GM18520 (cell line): ENCODE data around the gene ZNF227.
"Not testable (repeated sequence)": the region's sequence is repeated elsewhere in the genome, so short reads cannot be mapped to it uniquely, and the experiment has no call there.

ENCODE experiments used
- ATAC-seq: cut with Tn5 transposase; IDR thresholded peaks from one replicate; pipeline ENCODE4 v1.9.1; 2021; ENCODE audit not compliant: unreplicated experiment

Gene ZNF227

DNA sequence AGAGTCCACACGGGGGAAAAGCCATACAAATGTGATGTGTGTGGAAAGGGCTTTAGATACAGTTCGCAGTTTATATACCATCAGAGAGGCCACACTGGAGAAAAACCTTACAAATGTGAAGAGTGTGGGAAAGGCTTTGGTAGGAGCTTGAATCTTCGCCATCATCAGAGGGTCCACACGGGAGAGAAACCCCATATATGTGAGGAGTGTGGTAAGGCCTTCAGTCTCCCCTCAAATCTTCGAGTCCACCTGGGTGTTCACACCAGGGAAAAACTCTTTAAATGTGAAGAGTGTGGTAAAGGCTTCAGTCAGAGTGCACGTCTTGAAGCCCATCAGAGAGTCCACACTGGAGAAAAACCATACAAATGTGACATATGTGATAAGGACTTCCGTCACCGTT, 24.1 kb downstream of the ZNF227 start:
- no peak for ATAC-seq

DNA sequence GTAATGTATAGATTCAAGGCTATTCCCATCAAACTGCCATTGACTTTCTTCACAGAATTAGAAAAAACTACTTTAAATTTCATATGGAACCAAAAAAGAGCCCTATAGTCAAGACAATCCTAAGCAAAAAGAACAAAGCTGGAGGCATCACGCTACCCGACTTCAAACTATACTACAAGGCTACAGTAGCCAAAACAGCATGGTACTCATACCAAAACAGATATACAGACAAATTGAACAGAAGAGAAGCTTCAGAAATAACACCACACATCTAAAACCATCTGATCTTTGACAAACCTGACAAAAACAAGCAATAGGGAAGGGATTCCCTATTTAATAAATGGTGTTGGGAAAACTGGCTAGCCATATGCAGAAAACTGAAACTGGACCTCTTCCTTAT, 40.0 kb downstream of the ZNF227 start:
- not testable (repeated sequence) for ATAC-seq

DNA sequence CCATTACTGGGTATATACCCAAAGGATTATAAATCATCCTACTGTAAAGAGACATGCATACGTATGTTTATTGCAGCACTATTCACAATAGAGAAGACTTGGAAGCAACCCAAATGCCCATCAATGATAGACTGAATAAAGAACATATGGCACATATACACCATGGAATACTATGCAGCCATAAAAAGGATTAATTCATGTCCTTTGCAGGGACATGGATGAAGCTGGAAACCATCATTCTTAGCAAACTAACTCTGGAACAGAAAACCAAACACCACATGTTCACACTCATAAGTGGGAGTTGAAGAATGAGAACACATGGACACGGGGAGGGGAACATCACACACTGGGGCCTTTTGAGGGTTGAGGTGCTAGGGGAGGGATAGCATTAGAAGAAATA, 41.1 kb downstream of the ZNF227 start:
- ATAC-seq = not testable (repeated sequence)

DNA sequence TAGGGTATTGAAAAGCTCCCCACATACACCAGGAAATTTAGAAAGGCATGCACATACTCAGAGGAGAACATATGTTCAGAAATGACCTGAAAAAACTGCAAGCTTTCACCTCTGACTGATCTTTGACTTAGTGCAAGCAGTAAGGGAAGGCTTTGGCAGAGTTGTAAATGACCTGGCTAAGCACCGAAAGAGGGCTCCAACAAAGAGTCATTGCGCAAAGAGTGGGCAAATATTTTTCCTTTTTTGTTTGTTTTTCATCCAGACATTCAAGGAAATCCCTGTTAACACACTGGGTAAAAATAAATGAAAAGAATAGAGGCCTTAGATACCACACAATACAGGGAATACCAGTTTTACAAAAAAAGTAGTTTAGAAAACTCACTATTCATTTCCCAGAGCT, 42.2 kb downstream of the ZNF227 start:
- no peak for ATAC-seq

DNA sequence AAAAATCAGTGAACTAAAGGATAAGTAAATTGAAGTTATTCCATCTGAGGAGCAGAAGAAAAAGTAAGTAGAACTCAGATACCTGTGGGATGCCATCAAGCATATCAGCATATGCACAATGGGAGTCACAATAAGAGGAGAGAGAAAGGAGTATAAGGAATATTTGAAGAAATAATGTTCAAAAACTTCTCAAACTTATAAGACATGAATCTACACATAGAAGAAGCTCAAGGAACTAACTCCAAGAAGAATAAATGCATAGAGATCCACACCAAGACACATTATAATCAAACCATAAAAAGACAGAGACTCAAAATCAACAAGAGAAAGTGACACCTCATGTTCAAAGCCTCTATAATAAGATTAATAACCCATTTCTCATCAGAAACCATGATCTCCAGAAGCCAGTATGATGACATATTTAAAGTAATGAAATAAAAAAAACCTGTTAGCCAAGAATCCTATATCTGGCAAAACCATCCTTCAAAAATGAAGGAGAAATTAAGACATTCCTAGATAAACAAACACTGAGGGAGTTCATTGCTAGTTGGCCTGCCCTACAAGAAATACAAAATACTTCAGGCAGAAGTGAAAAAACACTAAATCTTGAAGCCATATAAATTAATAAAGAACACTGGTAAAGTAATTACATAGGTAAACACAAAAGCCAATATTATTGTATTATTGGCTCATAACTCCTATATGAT, 43.5 kb downstream of the ZNF227 start:
- ATAC-seq = no peak

DNA sequence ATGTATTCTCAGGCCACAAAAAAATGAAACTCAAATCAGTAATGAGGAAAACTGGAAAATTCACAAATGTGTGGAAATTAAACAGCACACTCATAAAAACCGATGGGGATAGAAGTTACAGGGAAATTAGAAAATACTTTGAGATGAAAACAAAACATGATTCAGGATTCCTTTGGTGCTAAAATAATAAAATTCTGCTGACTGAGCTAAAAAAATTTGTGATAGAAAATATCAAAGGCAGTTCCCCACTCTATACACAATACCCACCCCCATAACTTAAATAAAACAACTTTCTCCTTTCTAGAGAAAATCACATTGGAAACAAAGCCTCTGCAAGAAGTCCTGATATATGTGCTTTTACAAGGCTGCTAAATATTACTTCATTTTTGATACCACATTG, 45.8 kb downstream of the ZNF227 start:
- no peak for ATAC-seq

DNA sequence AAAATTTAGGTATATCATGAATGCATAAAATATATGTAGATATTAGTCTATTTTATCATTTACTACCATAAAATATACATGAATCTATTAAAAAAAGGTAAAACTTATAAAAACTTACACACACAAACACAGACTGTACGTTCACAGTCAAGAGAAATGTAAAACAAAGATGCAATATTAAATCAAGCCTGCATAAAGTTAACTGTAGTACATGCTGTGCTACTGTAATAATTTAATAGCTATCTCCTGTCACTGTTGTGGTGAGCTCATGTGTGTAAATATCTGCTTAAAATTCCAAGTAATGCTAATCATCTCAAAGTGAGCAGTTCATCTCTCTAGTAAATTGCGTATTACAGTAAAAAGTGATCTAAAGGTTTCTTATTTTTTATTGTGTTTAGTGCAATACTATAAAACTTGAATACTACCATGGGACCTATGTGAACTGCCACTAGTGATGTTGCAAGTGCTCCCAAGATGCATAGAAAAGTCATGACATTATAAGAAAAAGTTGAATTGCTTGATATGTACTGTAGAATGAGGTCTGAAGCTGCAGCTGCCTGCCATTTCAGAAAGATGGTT, 46.6 kb downstream of the ZNF227 start:
- ATAC-seq = no peak

DNA sequence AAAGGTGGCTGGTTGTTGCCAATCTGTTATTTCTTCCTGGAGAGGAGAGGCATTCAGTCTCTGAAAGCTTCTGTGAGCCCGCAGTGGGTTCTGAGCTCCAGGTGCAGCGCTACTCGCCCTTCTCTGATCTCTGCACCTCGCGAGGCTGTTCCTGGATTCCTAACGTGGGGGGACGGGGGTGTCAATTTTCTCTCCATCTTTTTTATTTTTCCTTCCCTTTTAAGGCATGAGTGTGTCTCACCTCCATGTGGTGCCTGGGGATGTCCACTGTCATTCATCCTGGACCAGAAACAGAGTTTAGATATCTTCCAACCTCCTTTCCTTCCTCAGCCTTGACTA, 48.0 kb downstream of the ZNF227 start:
- no peak for ATAC-seq

DNA sequence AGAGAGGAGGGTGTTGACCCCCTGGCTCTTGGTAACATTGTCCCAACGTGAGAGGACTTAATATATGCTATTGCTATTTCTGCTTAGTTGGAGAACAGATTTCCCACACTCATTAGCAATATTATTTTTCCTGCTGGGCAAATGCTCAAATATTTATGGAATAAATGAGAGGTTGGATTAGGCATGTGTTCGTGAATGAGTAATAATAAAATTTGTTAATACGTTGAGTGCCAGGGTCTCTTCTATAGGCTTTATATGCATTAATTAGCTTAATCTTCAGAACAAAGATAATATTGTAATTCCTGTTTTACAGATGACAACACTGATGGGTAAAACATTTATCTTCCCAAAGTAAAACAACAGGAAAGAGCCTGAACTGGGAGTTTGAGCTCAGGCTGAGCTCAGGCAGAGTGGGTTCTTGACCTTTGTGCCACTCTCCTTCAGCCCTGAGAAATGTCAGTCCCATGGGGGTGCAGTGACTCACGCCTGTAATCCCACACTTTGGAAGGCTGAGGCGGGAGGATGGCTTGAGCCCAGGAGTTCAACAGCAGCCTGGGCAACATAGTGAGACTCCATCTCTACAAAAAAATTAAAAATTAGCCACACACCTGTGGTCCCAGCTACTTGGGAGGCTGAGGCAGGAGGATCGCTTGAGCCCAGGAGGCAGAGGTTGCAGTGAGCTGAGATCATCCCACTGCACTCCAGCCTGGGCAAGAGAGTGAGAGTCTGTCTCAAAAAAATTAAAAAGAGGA, 48.5 kb downstream of the ZNF227 start:
- no peak for ATAC-seq

DNA sequence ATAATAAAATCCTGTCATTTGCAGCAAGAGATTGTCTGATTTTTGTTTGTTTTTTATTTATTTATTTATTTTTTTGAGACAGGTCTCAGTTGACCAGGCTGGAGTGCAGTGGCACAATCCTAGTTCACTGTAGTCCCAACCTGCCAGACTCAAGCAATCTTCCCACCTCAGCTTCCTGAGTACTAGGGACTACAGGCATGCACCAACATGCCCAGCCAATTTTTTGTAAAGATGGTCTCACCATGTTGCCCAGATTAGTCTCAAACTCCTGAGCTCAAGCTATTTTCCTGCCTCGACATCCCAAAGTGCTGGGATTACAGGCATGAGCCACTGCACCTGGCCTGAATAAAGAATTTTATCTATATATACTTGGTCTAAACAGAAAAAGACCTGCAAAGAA, 65.0 kb downstream of the ZNF227 start:
- no peak for ATAC-seq

DNA sequence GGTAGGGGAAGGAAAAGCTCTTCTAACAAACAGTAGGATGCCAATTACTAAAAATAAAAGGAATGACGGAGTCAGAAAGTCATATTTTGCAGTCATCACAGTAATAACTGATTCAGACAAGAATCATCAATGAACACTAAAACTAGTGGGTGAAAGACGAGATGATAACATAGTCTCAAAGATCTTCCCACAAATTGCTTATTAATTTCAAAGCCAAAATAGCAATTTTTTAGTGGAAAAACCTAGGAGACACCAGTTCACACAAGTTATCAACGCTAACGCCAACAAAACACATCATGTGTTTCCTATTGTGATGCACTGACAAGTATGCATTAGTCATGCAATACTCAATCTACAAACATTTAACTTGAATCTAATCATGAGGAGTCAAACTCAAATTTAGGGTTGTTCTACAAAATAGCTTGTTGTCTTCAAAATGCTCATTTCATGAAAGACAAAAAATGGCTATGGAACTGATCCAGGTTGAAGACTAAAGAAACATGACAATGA, 65.9 kb downstream of the ZNF227 start:
- ATAC-seq = no peak

DNA sequence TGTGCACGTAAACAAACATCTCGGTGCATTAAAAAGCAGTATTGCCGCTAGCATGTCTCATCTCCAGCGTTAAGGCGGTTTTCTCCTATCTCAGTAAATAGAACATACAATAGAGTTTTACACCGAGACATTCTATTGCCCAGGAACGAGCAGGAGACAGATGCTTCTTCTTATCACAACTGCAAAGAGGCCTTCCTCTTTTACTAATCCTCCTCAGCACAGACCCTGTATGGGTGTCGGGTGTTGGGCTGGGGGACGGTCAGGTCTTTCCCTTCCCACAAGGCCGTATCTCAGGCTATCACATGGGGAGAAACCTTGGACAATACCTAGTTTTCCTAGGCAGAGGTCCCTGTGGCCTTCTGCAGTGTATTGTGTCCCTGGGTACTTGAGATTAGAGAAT, 68.6 kb downstream of the ZNF227 start:
- ATAC-seq = no peak

DNA sequence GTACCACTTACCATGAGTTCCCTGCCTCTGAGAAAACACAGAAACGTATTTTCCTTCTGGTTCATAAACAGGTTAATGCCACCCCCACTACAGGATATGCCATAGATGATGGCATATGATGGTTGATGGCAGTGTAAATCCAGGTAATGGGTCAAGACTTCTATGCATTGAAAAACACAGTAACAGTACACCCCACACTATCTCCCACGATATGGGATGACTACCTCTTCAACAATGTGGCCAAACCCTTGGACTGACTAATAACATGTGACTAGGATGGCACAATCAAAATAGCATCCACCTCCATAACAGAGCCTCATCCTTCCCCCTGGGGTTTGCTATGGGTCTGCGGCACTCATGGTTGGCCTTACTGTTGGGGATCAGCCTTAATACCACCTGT, 70.5 kb downstream of the ZNF227 start:
- no peak for ATAC-seq

DNA sequence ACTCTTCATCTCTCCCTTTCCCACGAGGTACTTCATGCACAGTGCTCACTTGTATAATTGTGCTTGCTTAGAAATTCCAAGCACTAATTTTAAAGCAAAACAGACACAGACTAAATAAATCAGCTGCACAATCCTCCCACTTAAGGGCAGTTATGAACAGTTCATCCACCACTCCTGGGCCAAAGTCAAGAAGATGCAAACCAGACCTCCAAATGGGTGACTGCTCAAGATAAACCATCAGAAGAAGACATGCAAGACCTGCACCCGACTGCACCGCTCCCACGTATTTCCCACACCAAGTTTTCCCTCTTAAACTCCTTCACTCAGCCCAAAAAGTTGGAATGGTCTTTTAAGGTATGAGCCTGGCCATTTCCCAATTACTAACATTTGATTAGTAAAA, 72.6 kb downstream of the ZNF227 start:
- no peak for ATAC-seq
